HG03520 (cell line): Measurements from ENCODE around the gene PPM1F.

Source experiments
- ATAC-seq: cut with Tn5 transposase; IDR thresholded peaks from one replicate; pipeline ENCODE4 v1.9.1; 2021; ENCODE audit warnings: mild to moderate bottlenecking, moderate library complexity; ENCODE audit not compliant: unreplicated experiment

The PPM1F gene

DNA sequence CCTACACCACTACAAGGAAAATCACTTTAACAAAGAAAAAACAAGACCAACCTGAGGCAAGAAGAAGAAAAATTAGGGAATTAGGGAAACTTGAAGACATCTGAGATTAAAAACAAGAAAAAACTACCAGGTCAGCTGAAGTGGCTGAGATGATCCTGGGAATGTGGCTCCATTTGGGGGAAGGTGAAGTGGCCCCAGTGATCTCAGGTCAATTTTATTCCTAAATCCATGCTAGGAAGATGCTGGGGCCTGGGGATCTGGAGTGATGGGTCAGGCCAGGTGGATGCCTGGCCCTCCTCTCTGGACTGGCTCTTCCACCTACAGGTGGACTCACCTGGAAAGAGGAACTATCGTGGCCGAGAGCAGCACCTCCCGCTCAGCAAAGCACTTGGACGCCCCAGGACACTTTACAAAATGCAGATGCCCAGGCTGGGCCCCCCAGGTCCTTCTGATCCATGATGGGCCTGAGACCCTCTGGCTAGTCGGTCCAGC lies 23.3 kb upstream of the PPM1F start:
- no peak for ATAC-seq

DNA sequence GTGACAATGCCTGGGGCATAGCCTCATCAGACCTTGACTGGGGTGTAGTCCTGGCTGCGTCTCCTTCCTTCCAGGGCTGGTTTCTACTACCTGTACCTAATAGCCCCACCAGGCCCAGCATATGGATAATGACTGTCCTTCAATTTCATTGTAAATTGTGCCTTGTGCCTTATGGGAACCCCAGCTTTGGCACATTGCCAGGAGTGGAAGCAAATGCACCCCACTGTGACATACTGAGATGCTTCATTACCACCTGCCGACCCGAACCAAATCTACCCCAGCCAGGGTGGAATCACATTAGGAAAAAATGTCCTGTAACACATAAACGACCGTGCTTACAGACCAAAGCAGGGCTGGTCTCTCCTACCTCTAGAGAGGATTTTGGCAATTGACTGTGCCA lies 22.6 kb upstream of the PPM1F start:
- no peak for ATAC-seq

- ATAC-seq: no peak
Measured at GRCh38 chr22:21974058-21974649, 21.5 kb upstream of the PPM1F start.

GRCh38 chr22:21972806-21973205 lies 20.2 kb upstream of the PPM1F start:
- ATAC-seq: no peak

GRCh38 chr22:21972293-21972779 lies 19.7 kb upstream of the PPM1F start:
- ATAC-seq: no peak

- no peak for ATAC-seq
Measured at GRCh38 chr22:21971858-21972275, 19.2 kb upstream of the PPM1F start.

DNA sequence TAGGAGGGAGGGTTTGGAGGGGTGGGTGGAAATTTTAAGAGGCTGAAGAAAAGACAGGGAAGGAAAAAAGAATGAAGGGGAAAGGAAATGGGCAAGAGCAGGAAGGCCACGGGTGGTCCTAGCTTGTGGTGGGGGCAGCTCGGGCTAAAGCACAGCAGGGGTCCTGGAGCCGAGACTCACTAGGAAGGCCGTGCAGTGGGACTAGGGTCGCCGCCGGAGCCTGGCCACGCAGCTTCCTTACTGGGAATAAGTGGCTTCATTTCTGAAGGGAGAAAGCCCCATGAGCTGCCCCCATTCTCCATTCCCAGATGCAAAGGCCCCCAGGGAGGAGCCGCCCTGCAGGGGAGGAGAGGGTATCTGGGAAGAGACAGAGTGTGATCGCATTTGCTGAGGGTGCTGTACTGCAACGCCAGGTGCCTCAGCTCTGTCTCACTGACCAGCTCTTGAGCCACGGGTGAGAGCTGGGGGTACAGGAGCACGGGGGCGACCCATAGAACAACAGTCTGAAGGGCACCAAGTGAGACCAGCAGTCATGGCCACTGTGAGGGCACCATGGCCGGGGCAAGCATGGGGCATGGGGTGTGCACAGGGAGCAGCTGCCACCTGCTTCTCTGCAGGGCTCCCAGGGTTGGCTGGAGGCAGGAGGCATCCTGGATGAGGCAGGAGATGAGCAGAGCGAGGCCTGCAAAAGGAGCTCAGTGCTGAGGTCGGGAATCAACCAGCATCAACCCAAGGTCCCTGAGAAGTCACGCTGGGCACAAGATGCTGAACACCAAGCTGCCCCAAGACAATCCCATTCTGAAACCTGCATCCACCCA lies 18.4 kb upstream of the PPM1F start:
- no peak for ATAC-seq

DNA sequence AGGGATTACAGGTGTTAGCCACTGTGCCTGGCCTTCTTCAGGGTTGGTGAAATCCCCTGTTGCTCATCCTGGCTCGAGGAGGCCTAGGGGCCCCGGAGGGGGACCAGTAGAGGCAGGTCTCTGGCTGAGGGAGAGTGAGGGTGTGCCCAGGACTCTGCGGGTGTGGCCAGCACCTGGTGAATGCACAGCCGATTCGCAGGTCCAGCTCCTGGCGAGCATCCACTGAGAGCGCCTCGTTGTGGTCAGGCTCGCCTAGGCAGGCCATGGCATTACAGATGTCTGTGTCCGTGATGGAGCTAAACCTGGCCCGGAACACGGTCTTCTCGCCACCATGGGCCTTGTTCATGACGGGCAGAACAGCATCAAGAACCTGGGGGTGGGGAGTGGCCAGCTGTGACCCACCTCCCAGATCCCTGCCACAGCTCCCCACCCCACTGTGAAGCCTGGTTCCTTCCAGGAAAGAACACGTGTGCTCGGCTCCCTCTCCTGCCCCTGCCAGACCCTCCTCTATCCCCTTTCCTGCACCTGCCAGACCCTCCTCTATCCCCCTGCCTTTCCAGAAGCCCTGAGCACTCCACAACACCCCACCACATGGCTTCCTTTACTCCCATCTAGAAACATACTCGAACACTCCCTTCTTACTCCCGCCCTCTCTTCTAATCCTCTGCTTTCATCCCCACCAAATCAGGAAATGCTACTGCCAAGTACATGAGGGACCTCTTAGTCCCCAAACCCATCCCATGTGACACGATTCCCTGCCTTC lies 17.6 kb upstream of the PPM1F start:
- ATAC-seq: no peak

GRCh38 chr22:21968452-21969129 lies 15.9 kb upstream of the PPM1F start:
- no peak for ATAC-seq

DNA sequence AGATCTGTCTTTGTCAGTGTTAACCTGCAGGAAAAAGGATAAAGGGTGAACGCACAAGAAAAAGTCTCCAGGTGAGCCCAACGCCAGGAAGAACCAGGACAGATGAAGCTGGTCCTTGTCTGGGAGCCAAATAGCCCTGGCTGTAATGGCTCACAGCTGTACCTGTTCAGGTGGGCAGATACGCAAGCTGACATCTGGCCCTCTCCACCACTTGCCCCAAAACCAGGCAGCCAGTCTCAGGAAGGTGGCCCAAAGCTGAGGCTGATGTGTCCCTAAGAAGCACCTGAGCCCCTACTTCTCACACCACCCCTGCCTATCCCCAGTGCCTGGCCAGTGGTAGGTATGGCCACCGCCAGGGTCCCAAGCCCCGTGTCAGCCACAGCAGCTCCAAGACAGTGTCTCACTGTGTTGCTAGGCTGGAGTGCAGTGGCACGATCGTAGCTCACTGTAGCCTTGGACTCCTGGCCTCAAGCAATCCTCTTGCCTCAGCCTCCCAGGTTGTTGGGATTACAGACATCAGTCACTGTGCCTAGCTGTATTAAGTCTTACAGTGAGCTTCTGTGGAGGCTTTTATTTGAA lies 15.1 kb upstream of the PPM1F start:
- no peak for ATAC-seq

- no peak for ATAC-seq
Measured at GRCh38 chr22:21966643-21967516, 14.2 kb upstream of the PPM1F start.

- no peak for ATAC-seq
Measured at GRCh38 chr22:21965762-21966288, 13.2 kb upstream of the PPM1F start.

DNA sequence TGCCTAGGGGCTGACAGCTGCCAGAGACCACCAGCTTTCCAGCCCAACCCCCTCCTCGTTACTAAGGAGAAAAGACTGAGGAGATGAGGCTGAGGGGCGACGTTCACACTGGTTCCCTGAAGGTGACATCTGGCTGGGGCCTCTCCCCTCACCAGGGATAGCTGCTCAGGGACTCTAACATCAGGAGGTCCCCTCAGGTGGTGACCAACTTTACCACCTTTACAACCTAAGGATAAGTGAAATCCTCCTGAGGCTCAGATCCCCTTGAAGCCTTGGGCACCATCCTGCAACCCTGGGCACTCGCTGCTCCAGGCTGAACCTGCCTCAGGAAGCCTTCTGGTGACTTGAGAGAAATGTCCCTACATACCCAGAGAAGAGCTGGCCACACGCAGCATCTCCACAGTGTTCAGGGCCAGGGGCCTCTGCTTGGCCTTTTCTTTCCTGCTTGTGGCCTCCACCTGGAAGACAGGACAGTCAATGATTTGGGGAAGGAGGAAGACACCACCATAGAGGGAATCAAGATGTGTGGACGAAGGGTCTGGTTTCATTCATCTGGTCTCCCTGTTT lies 12.4 kb upstream of the PPM1F start:
- no peak for ATAC-seq

DNA sequence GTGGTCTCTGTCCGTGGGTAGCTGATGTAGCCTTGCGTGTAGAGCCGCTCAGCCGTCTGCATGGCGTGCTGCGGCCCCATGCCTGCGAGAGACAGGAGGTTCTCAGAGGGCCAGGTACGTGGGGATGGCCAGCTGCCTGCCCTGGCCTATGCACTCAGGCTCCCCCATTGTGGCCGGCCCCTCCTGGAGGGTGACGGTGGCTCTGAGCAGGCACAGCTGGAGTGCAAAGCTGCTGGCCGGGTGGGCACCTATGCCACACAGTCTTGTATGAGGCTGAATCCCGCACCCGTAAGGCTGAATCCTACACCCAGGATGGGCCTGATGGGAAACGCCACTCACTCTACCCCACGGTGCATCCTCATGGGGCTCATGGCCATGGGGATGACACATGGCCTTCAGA lies 11.6 kb upstream of the PPM1F start:
- ATAC-seq: no peak

- no peak for ATAC-seq
Measured at GRCh38 chr22:21963790-21964211, 11.2 kb upstream of the PPM1F start.

DNA sequence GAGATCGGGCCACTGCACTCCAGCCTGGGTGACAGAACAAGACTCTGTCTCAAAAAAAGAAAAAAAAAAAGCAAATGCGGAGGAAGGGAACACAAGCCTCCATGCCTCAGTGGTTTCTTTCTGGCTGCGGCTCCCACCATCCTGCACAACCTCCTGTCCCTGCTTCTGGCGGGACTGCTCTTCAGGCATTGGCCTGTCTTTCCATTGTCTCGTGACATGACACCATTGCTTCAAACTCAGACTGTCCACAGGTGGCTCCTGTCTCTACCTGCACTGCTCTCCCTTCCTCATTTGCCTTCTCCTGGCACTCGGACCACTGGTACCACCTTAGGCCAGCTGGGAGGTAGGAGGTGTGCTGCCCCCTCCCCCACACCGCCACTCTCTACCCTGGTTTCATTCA lies 10.6 kb upstream of the PPM1F start:
- ATAC-seq: no peak

DNA sequence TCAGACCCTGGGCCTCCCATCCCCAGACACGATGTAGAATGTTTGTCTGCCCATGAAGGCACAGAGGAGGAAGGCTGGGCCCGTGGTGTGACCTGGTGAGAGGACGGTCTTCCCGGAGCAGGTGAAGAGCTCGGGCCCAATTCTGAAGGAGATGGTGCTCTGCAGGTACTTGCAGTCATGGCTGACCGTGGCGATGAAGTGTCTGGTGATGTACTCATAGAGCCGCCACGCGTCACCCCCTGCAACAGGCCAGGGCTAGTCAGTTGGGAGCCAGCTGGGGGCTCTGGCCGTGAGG lies 10.0 kb upstream of the PPM1F start:
- ATAC-seq: no peak

GRCh38 chr22:21961886-21962654 lies 9.4 kb upstream of the PPM1F start:
- no peak for ATAC-seq
